Cardiac muscle cell (in vitro differentiated cells and primary cell): Measurements from ENCODE around the gene NAGLU. TPM values are rescaled to one million over a fixed set of nuclear protein-coding genes. Genes with fewer than 3 reads are reported as not detected.
A peak's percentile ranks its signal among the peaks of the same experiment; 100 is the strongest.

Experiments used
- DNase-seq, 2 donors: peaks; one replicate each; pipeline versions ENCODE4 v3.0.0 to v3.0.0-alpha.2; 2010 to 2017; ENCODE audit warnings: low read depth in 1 of 2, low spot score in 1 of 2
- H3K27ac ChIP-seq: fragments of 200-600 bp; sonication (generic); 2 replicates; pipeline ENCODE4 v1.5.1; 2016
- H3K27me3 ChIP-seq: fragments of 200-600 bp; sonication (generic); 2 replicates; pipeline ENCODE4 v1.6.0; 2016; ENCODE audit warnings: control low read depth
- H3K36me3 ChIP-seq: fragments of 200-600 bp; sonication (generic); 2 replicates; pipeline ENCODE4 v1.5.1; 2016; ENCODE audit warnings: control low read depth
- H3K4me1 ChIP-seq: fragments of 200-600 bp; sonication (generic); 2 replicates; pipeline ENCODE4 v1.8.1; 2017; ENCODE audit warnings: low read depth, mild to moderate bottlenecking, mixed run types
- H3K4me3 ChIP-seq: fragments of 200-600 bp; sonication (generic); 2 replicates; pipeline ENCODE4 v1.5.1; 2016; ENCODE audit warnings: mild to moderate bottlenecking
- H3K9me3 ChIP-seq: fragments of 200-600 bp; sonication (generic); 2 replicates; pipeline ENCODE4 v1.5.1; 2017; ENCODE audit warnings: low read depth, mild to moderate bottlenecking, control low read depth
- polyA plus RNA-seq: library from polyadenylated mRNA; unstranded; fragments of >200 nt; fragmentation: Nextera tagmentation; extraction: Ambion mirVana; gene quantifications from 2 replicates; pipeline ENCODE4 v1.2.1, GENCODE V29; 2016
- total RNA-seq: library from RNA; depleted of rRNA; stranded (reverse); fragments of >200 nt; gene quantifications from 2 replicates; pipeline ENCODE4 v1.2.3, GENCODE V29; 2016
- TF ChIP-seq, protein P1 (sequence below): IDR thresholded peaks from 2 replicates; pipeline ENCODE4 v1.5.1; 2012; ENCODE audit warnings: low read depth, mild to moderate bottlenecking, low read length

The NAGLU gene
- total and polyA plus RNA-seq, 2 experiments from 2014 or later: 49.0 to 56.9 TPM

DNA sequence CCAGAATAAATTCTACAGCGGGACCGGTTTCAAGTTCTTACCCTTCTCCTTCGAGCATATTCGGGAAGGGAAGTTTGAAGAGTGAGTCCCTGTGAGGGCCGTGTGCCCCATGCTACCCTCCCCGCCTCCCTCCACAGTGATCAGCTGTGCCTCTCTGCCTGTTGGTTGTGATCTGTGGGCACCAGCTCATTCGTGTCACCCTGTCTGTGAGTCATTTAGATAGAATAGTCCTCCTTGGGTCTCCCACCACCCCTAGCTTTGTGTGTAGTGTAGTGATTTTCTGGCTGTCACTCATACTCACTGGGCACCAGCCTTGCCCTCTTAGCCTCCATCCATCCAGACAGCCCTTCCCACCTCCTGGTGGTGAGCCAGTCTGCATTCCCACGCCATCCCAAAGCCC, 15.0 kb upstream of the NAGLU start:
- no peaks in the 10 kb centered on the region for H3K36me3 ChIP-seq
- H3K4me3 ChIP-seq: no peak overlapping the region
- H3K27ac ChIP-seq: peak overlapping the region; percentile 100
- H3K9me3 ChIP-seq: no peaks in the 10 kb centered on the region
- peaks cover 34% of the 10 kb centered on the region for H3K4me1 ChIP-seq
- TF ChIP-seq, protein P1, sequence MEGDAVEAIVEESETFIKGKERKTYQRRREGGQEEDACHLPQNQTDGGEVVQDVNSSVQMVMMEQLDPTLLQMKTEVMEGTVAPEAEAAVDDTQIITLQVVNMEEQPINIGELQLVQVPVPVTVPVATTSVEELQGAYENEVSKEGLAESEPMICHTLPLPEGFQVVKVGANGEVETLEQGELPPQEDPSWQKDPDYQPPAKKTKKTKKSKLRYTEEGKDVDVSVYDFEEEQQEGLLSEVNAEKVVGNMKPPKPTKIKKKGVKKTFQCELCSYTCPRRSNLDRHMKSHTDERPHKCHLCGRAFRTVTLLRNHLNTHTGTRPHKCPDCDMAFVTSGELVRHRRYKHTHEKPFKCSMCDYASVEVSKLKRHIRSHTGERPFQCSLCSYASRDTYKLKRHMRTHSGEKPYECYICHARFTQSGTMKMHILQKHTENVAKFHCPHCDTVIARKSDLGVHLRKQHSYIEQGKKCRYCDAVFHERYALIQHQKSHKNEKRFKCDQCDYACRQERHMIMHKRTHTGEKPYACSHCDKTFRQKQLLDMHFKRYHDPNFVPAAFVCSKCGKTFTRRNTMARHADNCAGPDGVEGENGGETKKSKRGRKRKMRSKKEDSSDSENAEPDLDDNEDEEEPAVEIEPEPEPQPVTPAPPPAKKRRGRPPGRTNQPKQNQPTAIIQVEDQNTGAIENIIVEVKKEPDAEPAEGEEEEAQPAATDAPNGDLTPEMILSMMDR: no peak
- H3K27me3 ChIP-seq: no peaks in the 10 kb centered on the region
- DNase-seq: no peak

DNA sequence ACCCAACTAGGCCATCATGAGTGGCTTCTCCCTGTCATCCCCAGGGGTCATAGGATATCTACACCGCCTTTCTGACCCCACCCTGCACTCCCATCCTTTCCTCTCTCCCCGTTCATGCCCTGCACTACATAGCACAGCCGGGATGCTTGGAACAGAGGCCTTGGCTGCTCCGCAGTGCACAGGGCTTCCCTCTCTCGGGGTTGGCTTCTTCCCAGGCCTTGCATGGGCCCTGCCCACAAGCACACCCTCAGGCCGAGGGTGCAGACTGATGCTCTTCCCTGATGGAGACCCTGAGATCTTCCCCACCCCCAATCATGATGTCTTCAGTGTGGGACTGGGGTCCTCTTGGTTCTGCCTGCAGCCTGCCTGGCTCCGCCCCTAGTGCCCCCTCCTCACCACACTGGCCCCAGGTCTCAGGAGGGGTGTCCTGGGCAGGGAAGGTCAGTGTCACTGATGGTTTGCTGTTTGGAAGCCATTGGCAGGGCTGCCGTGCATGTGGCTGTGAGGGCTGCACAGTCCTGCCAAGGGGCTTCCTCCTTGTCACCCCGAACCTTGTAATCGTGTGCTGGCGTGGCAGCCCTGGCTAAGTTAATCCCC, 14.3 kb upstream of the NAGLU start:
- H3K27ac ChIP-seq: peak overlapping the region; percentile 65
- H3K27me3 ChIP-seq: no peaks in the 10 kb centered on the region
- no peaks in the 10 kb centered on the region for H3K36me3 ChIP-seq
- DNase-seq: peak in 1 of 2 donors; percentile 62
- no peak overlapping the region for H3K4me3 ChIP-seq
- H3K4me1 ChIP-seq: peaks cover 34% of the 10 kb centered on the region
- TF ChIP-seq, protein P1: no peak
- no peaks in the 10 kb centered on the region for H3K9me3 ChIP-seq

DNA sequence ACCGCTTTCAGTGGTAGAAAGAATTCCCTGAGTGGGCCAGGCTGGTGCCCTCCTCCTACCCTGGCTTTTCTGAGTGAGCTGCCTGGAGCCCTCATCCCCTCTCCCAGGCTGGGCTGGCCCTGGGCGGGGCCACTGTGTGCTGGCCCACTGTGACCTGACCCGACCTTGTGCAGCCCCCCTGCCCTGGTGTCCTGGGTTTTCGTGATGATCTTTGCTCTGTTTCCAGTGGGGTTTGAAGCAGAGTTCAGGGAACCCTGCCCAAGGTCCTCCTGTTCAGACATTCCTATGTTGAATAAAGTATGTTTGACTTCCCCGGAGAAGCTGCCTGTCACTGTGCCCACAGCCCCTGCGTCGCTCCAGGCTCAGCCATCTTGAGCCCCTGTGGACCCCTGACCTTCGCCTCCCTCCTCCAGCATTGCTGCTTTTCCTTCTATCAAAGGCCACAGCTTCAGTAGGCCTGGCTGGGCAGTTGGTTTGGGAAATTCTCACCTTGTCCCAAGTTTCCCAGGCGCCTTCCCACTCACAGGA, 13.7 kb upstream of the NAGLU start:
- no peak for DNase-seq
- Histone ChIP-seq H3K27me3 (no peaks in the 10 kb centered on the region), H3K4me1 (peaks cover 34% of the 10 kb centered on the region), H3K36me3 (no peaks in the 10 kb centered on the region), H3K9me3 (no peaks in the 10 kb centered on the region), H3K27ac (peak overlapping the region; percentile 65), H3K4me3 (no peak overlapping the region)
- TF ChIP-seq, protein P1: no peak

DNA sequence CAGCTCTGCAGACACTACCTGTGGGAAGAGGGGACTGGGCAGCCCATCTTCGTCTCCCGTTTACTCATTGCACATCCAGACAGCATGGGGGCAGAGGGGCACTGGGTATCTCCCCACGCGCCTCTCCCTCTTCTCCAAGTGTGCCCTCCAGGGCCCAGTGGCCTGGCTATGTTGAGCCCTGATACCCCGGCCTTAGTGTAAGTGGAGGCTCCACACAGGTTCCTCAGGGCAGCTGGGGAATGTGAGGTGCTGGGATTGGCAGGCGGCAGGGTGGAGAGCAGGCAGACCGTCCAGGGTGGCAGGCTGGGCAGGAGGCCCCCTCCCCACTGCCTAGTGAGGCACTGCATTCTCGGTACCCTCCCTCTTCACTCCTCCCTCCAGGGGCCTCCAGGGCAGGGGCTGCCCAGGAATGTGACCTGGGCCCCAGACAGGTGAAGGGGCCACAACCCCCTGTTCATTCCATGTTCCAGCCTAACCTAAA, 13.2 kb upstream of the NAGLU start:
- Histone ChIP-seq H3K27ac (peak overlapping the region; percentile 65), H3K27me3 (no peaks in the 10 kb centered on the region), H3K36me3 (no peaks in the 10 kb centered on the region), H3K4me3 (no peak overlapping the region), H3K4me1 (peaks cover 34% of the 10 kb centered on the region), H3K9me3 (no peaks in the 10 kb centered on the region)
- TF ChIP-seq, protein P1: no peak
- DNase-seq: no peak

DNA sequence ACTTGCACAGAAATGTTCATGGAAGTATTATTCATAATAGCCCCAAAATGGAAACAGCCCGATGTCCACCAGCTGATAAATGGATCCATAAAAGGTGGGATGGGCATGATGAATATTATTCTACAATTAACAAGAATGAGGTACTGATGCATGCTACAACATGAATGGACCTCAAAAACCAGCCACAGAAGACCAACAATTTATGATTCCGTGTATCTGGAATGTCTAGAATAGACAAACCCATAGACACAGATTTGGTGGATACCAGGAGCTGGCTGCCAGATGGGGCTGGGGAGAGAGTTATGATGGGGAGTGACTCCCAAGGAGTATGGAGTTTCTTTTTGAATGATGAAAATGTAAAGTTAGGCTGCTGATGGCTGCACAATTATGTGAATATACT, 10.8 kb upstream of the NAGLU start:
- DNase-seq: no peak
- H3K4me3 ChIP-seq: no peak overlapping the region
- H3K9me3 ChIP-seq: no peaks in the 10 kb centered on the region
- TF ChIP-seq, protein P1: no peak
- no peaks in the 10 kb centered on the region for H3K36me3 ChIP-seq
- peaks cover 15% of the 10 kb centered on the region for H3K4me1 ChIP-seq
- no peaks in the 10 kb centered on the region for H3K27me3 ChIP-seq
- no peak overlapping the region for H3K27ac ChIP-seq
